ENCODE measurements around the gene SLMAP. TPM values are rescaled to one million over a fixed set of nuclear protein-coding genes. Genes with fewer than 3 reads are reported as not detected.

Gene SLMAP
- total and polyA plus RNA-seq, 2 donors from 2014 or later: 22.0 to 86.1 TPM

- Histone ChIP-seq H3K27ac (ENCODE audit: low read depth in 2 of 2, low read length in 2 of 2) (no peak overlapping the region), H3K4me1 (ENCODE audit: control insufficient read depth in 2 of 3, insufficient read depth in 2 of 3, low read depth in 1 of 3, low read length in 3 of 3) (no peaks in the 10 kb centered on the region), H3K9me3 (ENCODE audit: control insufficient read depth in 2 of 3, insufficient read depth in 1 of 3, low read length in 3 of 3) (no peaks in the 10 kb centered on the region), H3K27me3 (ENCODE audit: control insufficient read depth, insufficient read depth, low read length) (no peaks in the 10 kb centered on the region), H3K9ac (ENCODE audit: low read length in 3 of 3) (no peak overlapping the region), H3K4me3 (ENCODE audit: low read length in 3 of 3) (no peak overlapping the region), H3K36me3 (ENCODE audit: control insufficient read depth in 2 of 3, insufficient read depth in 3 of 3, low read length in 3 of 3) (peaks cover 0 to 1% (median 0%) of the 10 kb centered on the region in 3 donors)
- TF ChIP-seq CTCF (IDR thresholded peaks at IDR 0.05; ENCODE audit: borderline replicate concordance, extremely low read depth, insufficient read depth): no peak
- no peak for FAIRE-seq
- intact Hi-C loops (cut with DNase I): no loop called here
- no peak for DNase-seq
Measured at GRCh38 chr3:57772251-57772650, 16.1 kb downstream of the SLMAP start.

- no peak for TF ChIP-seq CTCF (IDR thresholded peaks at IDR 0.05; ENCODE audit: borderline replicate concordance, extremely low read depth, insufficient read depth)
- Histone ChIP-seq H3K4me1 (ENCODE audit: control insufficient read depth in 2 of 3, insufficient read depth in 2 of 3, low read depth in 1 of 3, low read length in 3 of 3) (no peaks in the 10 kb centered on the region), H3K27ac (ENCODE audit: low read depth in 2 of 2, low read length in 2 of 2) (no peak overlapping the region), H3K9ac (ENCODE audit: low read length in 3 of 3) (no peak overlapping the region), H3K27me3 (ENCODE audit: control insufficient read depth, insufficient read depth, low read length) (no peaks in the 10 kb centered on the region), H3K36me3 (ENCODE audit: control insufficient read depth in 2 of 3, insufficient read depth in 3 of 3, low read length in 3 of 3) (no peaks in the 10 kb centered on the region), H3K9me3 (ENCODE audit: control insufficient read depth in 2 of 3, insufficient read depth in 1 of 3, low read length in 3 of 3) (no peaks in the 10 kb centered on the region), H3K4me3 (ENCODE audit: low read length in 3 of 3) (no peak overlapping the region)
- intact Hi-C loops (cut with DNase I): no loop called here
- DNase-seq (no peak), FAIRE-seq (no peak)
Measured at GRCh38 chr3:57777774-57778173, 21.7 kb downstream of the SLMAP start.

GRCh38 chr3:57778494-57778893 is 22.4 kb downstream of the SLMAP start:
- Histone ChIP-seq H3K27me3 (ENCODE audit: control insufficient read depth, insufficient read depth, low read length) (no peaks in the 10 kb centered on the region), H3K9ac (ENCODE audit: low read length in 3 of 3) (no peak overlapping the region), H3K27ac (ENCODE audit: low read depth in 2 of 2, low read length in 2 of 2) (no peak overlapping the region), H3K36me3 (ENCODE audit: control insufficient read depth in 2 of 3, insufficient read depth in 3 of 3, low read length in 3 of 3) (no peaks in the 10 kb centered on the region), H3K4me3 (ENCODE audit: low read length in 3 of 3) (no peak overlapping the region), H3K4me1 (ENCODE audit: control insufficient read depth in 2 of 3, insufficient read depth in 2 of 3, low read depth in 1 of 3, low read length in 3 of 3) (peaks cover 0 to 2% (median 0%) of the 10 kb centered on the region in 3 donors), H3K9me3 (ENCODE audit: control insufficient read depth in 2 of 3, insufficient read depth in 1 of 3, low read length in 3 of 3) (no peaks in the 10 kb centered on the region)
- DNase-seq (no peak), FAIRE-seq (no peak)
- intact Hi-C loops (cut with DNase I): no loop called here
- no peak for TF ChIP-seq CTCF (IDR thresholded peaks at IDR 0.05; ENCODE audit: borderline replicate concordance, extremely low read depth, insufficient read depth)

GRCh38 chr3:57779666-57780065 is 23.6 kb downstream of the SLMAP start:
- intact Hi-C loops (cut with DNase I): no loop called here
- no peaks in the 10 kb centered on the region for H3K9me3 ChIP-seq (ENCODE audit: control insufficient read depth in 2 of 3, insufficient read depth in 1 of 3, low read length in 3 of 3)
- TF ChIP-seq CTCF (IDR thresholded peaks at IDR 0.05; ENCODE audit: borderline replicate concordance, extremely low read depth, insufficient read depth): no peak
- H3K27ac ChIP-seq (ENCODE audit: low read depth in 2 of 2, low read length in 2 of 2): no peak overlapping the region
- H3K27me3 ChIP-seq (ENCODE audit: control insufficient read depth, insufficient read depth, low read length): no peaks in the 10 kb centered on the region
- no peak for FAIRE-seq
- no peaks in the 10 kb centered on the region for H3K36me3 ChIP-seq (ENCODE audit: control insufficient read depth in 2 of 3, insufficient read depth in 3 of 3, low read length in 3 of 3)
- H3K9ac ChIP-seq (ENCODE audit: low read length in 3 of 3): no peak overlapping the region
- peaks cover 0 to 4% (median 0%) of the 10 kb centered on the region in 3 donors for H3K4me1 ChIP-seq (ENCODE audit: control insufficient read depth in 2 of 3, insufficient read depth in 2 of 3, low read depth in 1 of 3, low read length in 3 of 3)
- no peak overlapping the region for H3K4me3 ChIP-seq (ENCODE audit: low read length in 3 of 3)
- no peak for DNase-seq

Data from kidney (tissue), 14 donors.